Left lobe of liver (tissue), 2 donors: ENCODE measurements around the gene EMC6. TPM values are rescaled to one million over a fixed set of nuclear protein-coding genes. Genes with fewer than 3 reads are reported as not detected.

ENCODE experiments used
- ATAC-seq: fragments of 200-7000 bp; cut with Tn5 transposase; one replicate; pipeline ENCODE4 v1.9.1; 2020; ENCODE audit warnings: mild to moderate bottlenecking, moderate library complexity
- DNase-seq: peaks from one replicate; pipeline ENCODE4 v3.0.0-alpha.2; 2020; ENCODE audit warnings: low spot score
- total RNA-seq: library from RNA; stranded (reverse); gene quantifications from one replicate; pipeline ENCODE4 v1.2.1, GENCODE V29; 2021
- donor health status: DM: no; HTN: no; CAD: no; lungs with moderate emphysema.
- donor health status: DM: no; HTN: yes; CAD: no.

The EMC6 gene
- total RNA-seq = 26.6 TPM

DNA sequence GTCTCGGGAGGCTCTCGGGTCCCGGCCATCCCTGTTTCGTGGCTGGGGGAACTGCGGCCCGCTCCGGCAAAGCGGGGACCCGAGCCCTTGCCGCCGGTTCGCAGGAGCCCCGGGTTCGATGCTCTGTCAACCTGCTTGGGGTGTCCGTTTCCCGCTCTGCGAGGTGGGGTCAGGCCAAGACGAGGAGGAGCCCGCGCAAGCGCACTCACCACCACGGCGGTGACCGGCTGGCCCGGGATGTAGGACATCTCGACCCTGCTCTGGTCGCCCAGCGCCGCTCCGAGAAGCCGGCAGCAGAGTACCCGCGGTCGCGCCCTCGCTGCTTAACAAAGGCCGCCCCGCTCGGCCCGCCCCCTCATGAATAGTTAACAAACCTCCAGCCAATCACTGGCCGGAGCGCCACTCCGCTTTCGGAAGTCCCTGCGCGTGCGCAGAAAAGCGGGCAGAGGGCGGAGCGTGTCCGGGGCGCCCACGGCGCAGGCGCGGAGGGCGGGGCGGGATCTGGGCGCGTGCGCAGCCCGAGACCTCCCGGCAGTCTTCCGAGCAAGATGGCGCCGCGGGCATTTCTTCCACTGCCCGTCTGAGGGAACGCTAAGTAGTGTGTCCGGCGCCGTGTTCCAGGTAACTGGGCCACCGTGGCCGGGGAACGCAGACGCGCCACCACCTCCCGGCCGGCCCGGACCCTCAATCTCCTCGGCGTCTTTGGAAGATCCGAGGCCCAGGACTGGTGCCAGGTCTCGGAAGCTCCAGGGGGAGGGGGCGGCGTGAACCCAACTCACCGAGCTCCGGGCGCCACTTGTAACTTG is at the start of gene EMC6, which contains the start of gene TAX1BP3:
TSS of gene EMC6 (plus strand) at position 534 of the 806 bp plus-strand sequence. CDS start 335 bp downstream, outside the sequence.
TSS of gene TAX1BP3 (minus strand) at position 300 of the 806 bp plus-strand sequence. CDS start at position 248, 52 bp downstream.
- DNase-seq (peak; percentile 99), ATAC-seq (peak; percentile 91)

DNA sequence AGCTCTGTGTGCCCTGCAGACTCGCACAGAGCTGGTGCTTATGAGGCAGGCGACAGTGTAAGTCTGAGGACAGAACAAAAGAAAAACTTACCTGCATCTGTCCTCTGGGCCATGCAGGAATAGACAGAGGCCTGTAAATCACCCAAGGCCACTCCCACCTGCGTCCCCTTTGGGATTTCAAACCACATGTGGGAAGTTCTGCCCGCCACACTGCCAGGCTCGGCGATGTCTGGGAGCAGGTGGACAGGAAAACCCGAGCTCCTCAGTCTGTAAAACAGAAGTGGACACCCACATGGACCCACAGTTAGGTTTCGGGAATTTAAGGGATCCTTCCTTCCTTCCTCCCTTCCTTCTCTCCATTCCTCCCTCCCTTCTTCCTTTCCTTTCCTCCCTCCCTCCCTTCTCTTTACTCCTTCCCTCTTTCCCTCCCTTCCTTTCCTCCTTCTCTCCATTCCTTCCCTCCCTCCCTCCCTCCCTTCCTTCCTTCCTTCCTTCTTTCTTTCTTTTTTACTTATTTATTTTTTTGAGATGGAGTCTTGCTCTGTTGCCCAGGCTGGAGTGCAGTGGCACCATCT is 47.4 kb upstream of the EMC6 start:
- no peak for DNase-seq

DNA sequence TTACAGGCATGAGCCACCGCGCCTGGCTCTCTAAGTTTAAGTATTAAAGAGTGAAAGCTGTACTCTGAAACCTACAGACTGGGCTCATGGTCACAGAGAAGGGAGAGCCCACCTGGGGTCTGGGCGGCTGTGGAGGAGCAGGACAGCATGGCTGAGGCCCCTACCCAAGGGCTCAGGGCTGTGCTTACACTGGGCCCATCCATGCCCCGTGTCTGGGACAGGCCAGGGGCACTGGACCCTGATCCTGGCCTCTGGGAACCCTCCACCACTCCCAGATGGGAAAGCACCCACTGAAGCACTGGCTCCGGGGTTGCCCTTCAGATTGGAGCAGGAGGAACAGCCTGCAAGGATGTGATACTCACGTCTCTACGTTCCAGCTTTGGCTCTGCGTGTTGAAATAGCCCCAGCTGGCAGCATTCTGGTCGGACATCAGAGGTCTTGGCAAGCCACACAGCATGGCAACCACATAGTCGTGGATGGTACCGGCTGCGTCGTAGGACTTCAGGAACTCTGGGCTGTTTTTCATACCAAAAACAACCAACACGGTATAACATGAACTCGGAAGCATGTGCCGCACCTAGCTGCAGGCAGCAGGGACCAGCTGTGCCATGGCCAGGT is 45.5 kb upstream of the EMC6 start:
- peak; percentile 33 for ATAC-seq

More for the DNA sequence above, 47.4 kb upstream of the EMC6 start:
- ATAC-seq = no peak

DNA sequence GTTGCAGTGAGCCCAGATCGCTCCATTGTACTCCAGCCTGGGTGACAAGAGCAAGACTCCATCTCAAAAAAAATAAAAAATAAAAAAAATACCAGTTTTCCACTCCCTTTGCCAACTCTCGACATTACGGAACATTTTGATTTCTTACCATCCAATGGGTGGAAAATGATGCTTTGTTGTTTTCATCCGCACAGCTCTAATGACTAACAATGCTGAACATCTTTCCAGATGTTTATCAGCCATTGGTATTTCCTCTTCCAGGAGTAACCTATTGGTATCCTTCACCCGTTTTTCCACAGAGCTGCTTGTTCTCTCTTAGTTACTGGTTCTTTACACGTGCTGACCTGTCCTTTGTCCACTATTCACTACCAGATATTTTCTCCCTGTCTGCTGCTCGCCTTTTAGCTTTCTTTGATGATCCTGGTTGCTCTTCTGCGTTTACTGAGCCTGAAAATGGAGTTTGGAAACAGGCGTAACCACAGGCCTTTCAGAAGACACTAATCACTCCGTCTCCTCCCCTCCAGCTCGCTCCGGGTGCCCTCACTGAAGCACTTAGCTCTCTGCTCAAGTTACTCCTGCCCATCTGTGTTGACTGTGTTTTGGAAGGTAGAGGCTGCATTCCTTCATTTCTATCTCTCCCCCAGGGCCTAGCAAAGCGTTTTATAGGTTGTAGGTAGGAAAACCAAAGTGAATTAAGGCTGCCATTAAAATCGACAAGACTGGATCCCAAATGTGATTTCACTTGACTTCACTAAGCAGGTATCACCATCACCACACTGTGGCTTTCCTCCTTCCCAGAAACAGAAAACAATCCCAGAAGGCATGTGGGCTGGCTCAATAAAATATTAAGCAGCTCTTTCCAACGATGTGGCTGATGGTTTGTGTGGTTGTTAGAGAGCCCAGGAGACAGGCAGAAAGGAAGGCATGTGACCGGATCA is 41.5 kb upstream of the EMC6 start:
- DNase-seq (no peak), ATAC-seq (no peak)

More for the DNA sequence above, 45.5 kb upstream of the EMC6 start:
- DNase-seq = no peak

DNA sequence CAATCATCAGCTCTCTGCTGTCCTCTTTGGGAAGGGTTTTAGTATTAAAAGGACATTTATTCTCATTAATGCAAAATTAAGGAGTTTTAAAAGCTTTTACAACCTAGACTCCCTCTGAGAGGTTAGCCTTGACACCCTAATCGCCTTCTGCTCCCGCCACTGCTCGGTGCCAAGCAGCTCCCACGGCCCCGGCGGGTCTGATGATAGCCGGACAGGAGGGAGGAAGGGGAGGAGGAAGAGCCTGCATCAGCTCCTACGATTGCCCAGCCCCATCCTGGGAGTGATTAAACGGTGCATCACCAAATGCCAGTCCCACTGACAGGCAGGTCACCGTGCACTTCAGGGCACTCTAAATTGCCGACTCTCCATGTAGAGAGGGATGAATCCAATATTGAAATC is 40.8 kb upstream of the EMC6 start:
- DNase-seq (no peak), ATAC-seq (no peak)

DNA sequence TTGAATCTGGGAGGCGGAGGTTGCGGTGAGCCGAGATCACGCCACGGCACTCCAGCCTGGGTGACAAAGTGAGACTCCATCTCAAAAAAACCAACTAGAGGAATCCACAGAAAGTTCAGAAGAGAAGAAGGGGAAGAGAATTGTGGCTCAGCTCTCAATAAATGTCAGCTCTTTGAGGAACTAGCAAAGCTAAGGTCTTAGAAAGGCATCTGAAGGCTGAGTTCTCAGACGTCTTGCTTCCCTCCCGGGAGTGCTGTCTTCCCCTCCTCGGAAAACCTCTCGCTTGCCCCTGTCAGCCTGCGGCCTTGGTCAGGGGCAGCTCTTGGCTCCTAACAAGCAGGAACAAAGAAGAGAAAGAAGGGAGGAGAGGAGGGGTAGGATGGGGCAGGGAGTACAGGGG is 37.8 kb upstream of the EMC6 start:
- DNase-seq = no peak
- ATAC-seq = no peak

DNA sequence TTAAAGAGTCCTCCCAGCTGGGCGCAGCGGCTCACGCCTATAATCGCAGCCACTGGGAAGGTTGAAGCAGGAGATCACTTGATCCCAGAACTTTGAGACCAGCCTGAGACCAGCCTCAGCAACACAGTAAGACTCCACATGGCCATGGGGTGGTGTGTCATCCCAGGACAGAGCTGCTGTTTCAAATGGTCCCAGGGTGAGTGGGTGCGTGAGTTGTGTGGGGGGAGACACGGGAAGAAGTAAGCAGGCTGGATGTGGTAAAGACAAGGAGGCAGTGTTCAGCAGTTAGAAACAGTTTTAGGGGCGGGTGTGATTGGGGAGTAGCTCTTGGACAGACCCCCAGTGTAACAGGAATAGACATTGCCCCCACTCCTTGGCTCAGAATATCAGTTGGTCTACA is 36.3 kb upstream of the EMC6 start:
- ATAC-seq = no peak
- no peak for DNase-seq

DNA sequence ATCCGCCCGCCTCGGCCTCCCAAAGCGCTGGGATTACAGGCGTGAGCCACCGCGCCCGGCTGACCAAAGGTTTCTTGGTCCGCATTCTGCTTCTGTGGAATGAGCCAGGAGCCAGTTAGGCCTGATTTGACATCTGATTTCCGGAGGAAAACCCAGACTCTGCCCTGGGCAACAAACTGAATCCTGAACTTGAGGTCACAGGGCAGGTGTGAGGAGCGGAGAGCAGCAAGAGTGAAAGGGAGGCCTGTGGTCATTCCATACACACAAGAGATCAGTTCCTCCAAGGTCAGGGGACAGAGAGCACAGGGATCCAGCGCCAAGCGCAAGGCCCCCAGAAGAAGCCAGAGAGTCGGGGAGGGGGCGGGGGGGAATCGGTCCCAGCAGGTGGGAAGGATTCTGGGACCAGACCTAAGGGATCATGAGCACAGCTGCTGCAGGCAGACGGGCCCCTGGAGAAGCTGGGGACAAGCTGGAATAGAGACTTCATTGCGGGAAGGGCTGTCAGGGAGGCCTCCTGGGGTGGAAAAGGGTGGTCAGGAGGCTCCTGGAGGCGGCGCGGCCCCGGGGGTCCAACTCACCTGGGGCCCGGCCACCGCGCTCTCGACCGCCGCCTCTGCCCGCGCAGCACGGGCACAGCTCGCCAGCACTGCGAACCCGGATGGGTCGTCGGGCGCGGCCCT is 33.0 kb upstream of the EMC6 start:
- peak; percentile 60 for ATAC-seq

DNA sequence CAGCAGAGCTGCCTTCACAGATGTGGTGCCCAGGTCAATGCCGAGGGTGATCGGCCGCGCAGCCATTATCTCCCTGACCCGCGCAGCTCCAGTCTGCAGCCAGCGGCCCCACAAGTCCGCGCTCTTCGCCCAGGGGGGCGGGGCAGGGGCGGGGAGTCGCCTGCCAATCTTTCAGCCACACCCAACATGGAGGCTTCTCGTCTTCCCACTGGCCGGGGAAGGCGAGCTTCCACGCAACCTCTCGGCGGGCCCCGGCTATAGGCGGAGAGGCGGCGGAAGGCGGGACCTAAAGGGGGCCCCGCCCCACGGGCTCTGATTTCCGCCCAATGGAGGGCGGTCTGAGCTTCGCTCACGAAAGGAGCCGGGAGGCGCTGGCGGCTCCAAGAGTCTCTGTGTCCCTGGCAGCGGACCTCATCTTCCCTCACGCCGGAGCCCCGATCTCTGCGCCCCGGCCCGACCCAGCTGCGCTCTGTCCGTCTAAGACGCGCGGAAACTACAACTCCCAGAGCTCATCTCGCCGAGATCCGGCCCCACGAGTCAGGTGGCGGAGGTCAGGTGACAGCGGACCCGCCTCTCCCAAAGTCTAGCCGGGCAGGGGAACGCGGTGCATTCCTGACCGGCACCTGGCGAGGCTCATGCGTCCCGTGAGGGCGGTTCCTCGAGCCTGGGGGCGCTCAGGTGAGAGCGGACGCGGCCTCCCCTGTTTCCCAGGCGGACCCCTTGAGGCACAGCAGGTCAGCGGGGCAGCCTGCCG is 32.3 kb upstream of the EMC6 start, which contains the start of the genes CTNS and SHPK:
TSS of gene CTNS (plus strand) at position 607 of the 754 bp plus-strand sequence. CDS start 3,447 bp downstream, outside the sequence.
TSS of gene SHPK (minus strand) at position 97 of the 754 bp plus-strand sequence. CDS start at position 66, 31 bp downstream.
- ATAC-seq (peak; percentile 89), DNase-seq (peak; percentile 98)

More for the DNA sequence above, 33.0 kb upstream of the EMC6 start:
- peak; percentile 91 for DNase-seq

DNA sequence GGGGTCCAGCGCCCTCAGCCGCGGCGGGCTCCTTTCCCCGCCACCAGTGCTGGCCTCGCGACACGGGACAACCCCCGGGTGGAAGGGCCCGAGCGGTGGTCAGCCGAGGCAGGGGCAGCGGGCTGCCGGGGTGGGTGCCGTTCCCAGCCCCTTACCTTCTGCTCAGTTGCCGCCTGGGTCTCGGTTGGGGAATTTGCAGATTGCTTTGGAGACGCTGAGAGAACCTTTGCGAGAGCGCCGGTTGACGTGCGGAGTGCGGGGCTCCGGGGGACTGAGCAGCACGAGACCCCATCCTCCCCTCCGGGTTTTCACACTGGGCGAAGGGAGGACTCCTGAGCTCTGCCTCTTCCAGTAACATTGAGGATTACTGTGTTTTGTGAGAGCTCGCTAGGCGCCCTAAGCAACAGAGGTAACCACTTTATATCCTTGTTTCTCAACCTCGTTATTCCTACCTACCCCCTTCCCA is 31.7 kb upstream of the EMC6 start:
- ATAC-seq (no peak), DNase-seq (no peak)

DNA sequence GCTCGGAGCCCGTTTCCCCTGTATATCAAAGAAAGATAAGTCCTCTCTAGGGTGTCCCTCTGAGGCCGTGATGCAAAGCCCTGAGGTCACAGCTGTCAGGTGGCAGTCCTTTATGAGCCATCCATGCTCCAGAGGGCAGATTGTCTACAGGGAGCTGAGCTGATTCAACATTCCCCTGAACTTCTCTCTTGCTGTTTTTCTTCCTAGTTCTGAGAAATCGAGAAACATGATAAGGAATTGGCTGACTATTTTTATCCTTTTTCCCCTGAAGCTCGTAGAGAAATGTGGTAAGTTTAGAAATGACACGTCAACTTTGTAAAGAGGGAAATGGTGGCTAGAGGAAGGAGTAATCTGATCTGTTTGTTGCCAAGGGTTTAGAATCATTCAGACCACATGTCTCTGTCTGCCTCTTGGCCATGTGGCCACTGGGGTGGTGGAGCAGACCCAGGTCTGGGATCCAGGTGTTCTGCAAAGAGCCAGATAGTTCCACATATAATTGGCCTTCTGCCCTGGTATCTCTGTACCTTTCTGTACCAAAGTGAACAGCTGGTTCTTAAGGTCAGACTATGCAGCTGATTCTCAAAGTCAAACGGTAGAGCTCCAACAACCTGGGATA is 28.5 kb upstream of the EMC6 start:
- ATAC-seq (no peak), DNase-seq (no peak)

DNA sequence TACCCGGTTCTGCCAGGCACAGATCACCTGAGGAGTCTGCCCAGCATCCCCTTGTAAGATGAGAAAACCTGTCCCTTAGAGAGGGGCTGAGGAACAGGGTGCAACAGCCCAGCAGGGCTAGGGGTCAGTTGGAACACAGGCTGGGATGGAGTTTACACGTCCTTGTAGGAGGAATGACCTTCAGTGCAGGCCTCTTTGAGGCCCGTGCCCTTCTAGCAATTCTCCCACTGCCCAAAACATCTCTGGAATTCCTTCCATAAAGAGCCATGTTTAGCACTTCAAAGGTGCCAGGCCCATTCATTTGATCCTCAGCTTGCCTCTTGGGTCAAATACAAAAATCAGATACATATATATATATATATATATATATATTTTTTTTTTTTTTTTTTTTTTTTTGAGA is 27.6 kb upstream of the EMC6 start:
- no peak for ATAC-seq
- no peak for DNase-seq

DNA sequence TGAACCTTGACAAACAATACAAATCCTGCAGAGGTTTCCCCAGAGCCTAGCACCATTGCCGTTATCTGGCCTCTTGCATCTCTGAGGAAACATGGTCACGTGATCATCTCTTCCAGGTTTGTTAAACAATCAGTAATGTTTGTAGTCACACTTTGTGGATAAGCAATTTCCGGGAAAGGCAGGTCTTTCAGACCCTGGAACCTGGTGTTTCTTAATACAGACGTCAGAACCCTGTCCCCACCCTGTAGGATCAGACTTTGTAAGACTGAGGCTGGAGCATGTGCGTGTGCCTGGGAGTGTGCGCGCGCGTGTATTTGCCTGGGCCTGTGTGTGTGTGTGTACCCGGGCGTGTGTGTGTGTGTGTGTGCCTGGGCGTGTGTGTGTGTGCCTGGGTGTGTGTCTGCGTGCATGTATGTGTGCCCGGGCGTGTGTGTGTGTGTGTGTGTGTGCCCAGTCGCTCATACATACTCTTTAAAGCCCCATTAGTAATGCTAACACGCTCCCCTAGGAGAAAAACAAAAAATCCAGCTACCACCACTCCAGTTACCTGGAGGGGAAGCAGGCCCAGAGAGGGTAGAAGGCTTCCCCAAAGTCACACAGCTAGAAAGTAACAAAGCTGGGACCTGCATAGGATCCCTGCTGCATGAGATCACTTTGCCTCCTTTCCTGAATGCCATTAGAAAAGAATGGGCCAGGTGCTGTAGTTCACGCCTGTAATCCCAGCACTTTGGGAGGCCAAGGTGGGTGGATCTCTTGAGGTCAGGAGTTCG is 26.7 kb upstream of the EMC6 start:
- ATAC-seq (no peak), DNase-seq (no peak)

DNA sequence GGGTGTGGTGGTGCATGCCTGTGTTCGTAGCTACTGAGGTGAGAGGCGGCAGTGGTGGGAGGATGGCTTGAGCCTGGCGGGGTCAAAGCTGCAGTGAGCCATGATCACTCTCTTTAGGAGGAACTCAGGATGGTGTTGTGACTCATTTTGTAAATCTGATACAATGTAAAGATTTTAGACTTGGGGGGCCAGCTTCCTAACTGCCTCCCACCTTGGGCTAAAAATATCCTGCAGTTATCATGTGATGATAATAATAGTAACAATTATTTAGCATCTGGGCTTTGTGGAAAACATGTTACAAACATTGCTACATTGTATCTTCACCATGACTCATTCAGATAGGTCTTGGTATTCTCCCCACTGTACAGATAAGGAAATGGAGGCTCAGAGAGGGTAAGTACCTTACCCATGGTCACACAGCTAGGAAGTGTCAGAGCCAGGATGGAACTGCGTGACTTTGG is 24.7 kb upstream of the EMC6 start:
- DNase-seq (no peak), ATAC-seq (no peak)

DNA sequence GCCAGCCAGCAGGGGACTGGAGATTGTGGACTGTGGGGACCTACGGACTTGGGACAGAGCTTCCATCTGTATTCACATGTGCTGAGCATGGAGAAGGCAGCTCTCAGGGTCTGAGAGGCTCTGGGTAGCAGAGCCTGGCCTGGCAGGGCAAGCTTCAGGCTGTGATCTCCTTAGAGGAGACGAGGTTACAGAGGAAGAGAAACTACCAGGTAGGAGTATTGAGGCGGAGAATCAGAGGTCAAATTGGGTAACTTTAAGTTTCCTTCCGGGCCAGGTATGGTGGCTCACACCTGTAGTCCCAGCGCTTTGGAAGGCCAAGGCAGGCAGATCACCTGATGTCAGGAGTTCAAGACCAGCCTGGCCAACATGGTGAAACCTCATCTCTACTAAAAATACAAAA is 23.3 kb upstream of the EMC6 start:
- ATAC-seq (no peak), DNase-seq (no peak)

DNA sequence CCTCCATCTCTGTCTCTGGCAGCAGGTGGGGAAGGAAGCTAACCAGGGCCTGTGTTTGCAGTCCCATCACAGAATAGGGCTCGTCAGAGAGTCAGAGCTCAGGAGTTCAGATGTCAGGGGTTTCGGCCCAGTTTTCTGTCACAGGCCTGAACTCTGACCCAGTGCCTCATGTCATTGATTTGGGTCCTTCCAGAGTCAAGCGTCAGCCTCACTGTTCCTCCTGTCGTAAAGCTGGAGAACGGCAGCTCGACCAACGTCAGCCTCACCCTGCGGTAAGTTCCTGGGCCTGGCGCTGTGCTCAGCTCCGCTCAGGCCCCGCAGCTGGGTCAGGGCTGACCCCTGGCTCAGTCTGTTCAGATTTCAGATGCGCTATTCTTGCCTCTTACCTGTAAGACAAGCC is 21.4 kb upstream of the EMC6 start:
- DNase-seq (peak; percentile 76), ATAC-seq (peak; percentile 87)

DNA sequence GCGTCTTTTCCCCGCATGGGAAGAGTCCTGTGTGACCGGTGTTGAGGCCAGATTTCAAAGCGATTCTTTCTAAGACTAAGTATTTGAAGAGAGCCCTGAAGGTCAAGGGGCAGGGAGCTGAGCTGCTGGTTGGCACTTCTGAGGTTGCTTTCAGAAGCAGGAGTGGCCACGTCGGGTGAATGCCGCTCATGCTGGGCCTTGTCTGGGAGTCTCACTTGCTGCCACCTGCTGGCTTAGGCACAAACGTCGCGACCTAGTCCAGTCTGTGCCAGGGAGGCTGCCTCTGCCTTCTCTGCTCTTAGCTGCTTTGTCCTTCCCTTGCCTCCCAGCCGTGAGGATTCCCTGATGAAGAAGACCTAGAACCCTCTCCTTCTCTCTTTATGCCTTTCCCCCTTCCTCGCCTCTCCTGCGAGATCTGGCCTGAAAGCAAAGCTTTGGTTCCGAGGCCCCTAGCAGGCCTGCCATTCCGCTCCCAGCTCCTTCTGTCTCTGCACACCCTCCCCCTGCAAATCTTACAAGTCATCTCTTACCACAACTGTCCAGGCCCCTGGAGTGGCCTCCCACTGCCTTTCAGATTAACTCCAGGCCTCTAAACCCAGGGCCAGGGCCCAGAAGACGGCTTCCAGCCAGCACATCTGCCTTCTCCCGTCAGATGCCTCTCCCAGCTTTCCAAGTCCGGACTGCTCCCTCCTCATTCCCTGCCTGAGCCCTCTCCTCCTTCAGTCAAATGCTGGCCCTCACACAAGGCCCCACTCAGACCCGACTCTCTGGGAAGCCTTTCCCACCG is 20.6 kb upstream of the EMC6 start:
- DNase-seq (peak; percentile 76), ATAC-seq (peak; percentile 93)
